IMR-90 (cell line): ENCODE results near the gene NEURL1B. TPM values are rescaled to one million over a fixed set of nuclear protein-coding genes. Genes with fewer than 3 reads are reported as not detected.

ENCODE experiments used
- ATAC-seq: fragments of 200-7000 bp; cut with Tn5 transposase; 2 replicates; pipeline ENCODE4 v1.9.1; 2020; ENCODE audit warnings: low read depth, mild to moderate bottlenecking, moderate library complexity
- BruUV-seq: library from RNA; stranded (reverse); fragments of 400-500 nt; replicated peaks from 2 replicates; lab custom pipeline; 2021; lab: Mats Ljungman, UMichigan
- CTCF ChIA-PET: fragments of 300-600 bp; formaldehyde crosslinking; extraction: SDS; loops from one replicate; lab custom pipeline; 2021; ENCODE audit warnings: antibody characterized with exemption; lab: Yijun Ruan, JAX
- POLR2A ChIA-PET: fragments of 300-600 bp; sonication (Branson Sonifier 250); formaldehyde crosslinking; loops from one replicate; lab custom pipeline; 2022; ENCODE audit warnings: antibody characterized with exemption; ENCODE audit not compliant: unreplicated experiment; lab: Charles Lee
- DNase-seq: peaks from one replicate; pipeline ENCODE4 v3.0.0; 2013
- H2AFZ ChIP-seq: replicated peaks from 2 replicates; pipeline ENCODE3; 2013; ENCODE audit warnings: low read length, mild to moderate bottlenecking; ENCODE audit not compliant: poor library complexity
- H2AK5ac ChIP-seq: 2 replicates; pipeline ENCODE4 v1.6.1; 2013; ENCODE audit warnings: low read depth, low read length, inconsistent platforms
- H2AK9ac ChIP-seq: replicated peaks from 2 replicates; pipeline ENCODE3; 2013; ENCODE audit warnings: mild to moderate bottlenecking, low read depth, low read length, moderate library complexity; ENCODE audit not compliant: poor library complexity
- H2BK120ac ChIP-seq: 2 replicates; pipeline ENCODE4 v1.6.1; 2013; ENCODE audit warnings: low read depth, low read length, inconsistent platforms
- H2BK15ac ChIP-seq: 3 replicates; pipeline ENCODE4 v1.6.1; 2013; ENCODE audit warnings: low read depth, low read length, inconsistent platforms
- H2BK20ac ChIP-seq: 2 replicates; pipeline ENCODE4 v1.6.1; 2013; ENCODE audit warnings: low read depth, mild to moderate bottlenecking, inconsistent platforms, low read length, moderate library complexity
- H2BK5ac ChIP-seq: 2 replicates; pipeline ENCODE4 v1.6.1; 2013; ENCODE audit warnings: mild to moderate bottlenecking, low read depth, low read length, inconsistent platforms; ENCODE audit not compliant: poor library complexity, severe bottlenecking
- H3K14ac ChIP-seq: replicated peaks from 2 replicates; pipeline ENCODE4 v1.6.1; 2013; ENCODE audit warnings: low read depth, low read length, inconsistent platforms
- H3K18ac ChIP-seq: 2 replicates; pipeline ENCODE4 v1.6.1; 2013; ENCODE audit warnings: low read depth, low read length, control low read depth
- H3K23ac ChIP-seq: 2 replicates; pipeline ENCODE4 v1.6.1; 2013; ENCODE audit warnings: low read depth, low read length, inconsistent platforms
- H3K27ac ChIP-seq: 2 replicates; pipeline ENCODE4 v1.5.1; 2013; ENCODE audit warnings: mild to moderate bottlenecking, control low read depth, low read length; ENCODE audit not compliant: insufficient read depth
- H3K27me3 ChIP-seq: 2 replicates; pipeline ENCODE4 v1.6.1; 2013; ENCODE audit warnings: low read length; ENCODE audit not compliant: control insufficient read depth, insufficient read depth
- H3K36me3 ChIP-seq: 2 replicates; pipeline ENCODE4 v1.6.1; 2013; ENCODE audit warnings: low read length, mixed read lengths; ENCODE audit not compliant: control insufficient read depth, insufficient read depth
- H3K4ac ChIP-seq: 2 replicates; pipeline ENCODE4 v1.6.1; 2013; ENCODE audit warnings: low read depth, low read length, inconsistent platforms
- H3K4me1 ChIP-seq: 2 replicates; pipeline ENCODE4 v1.6.1; 2013; ENCODE audit warnings: low read length, mixed read lengths; ENCODE audit not compliant: control insufficient read depth, insufficient read depth
- H3K4me2 ChIP-seq: 2 replicates; pipeline ENCODE4 v1.6.1; 2013; ENCODE audit warnings: low read depth, mild to moderate bottlenecking, control low read depth, low read length, moderate library complexity
- H3K4me3 ChIP-seq: 2 replicates; pipeline ENCODE4 v1.5.1; 2013; ENCODE audit warnings: low read depth, mild to moderate bottlenecking, control low read depth, low read length, moderate library complexity; ENCODE audit not compliant: insufficient read depth
- H3K56ac ChIP-seq: 2 replicates; pipeline ENCODE4 v1.6.1; 2013; ENCODE audit warnings: low read length, inconsistent platforms; ENCODE audit not compliant: insufficient read depth; ENCODE audit errors: extremely low read depth
- H3K79me1 ChIP-seq, 2 experiments: 2 replicates each; pipeline ENCODE4 v1.6.1; 2013; ENCODE audit warnings: low read length in 2 of 2, inconsistent platforms in 1 of 2, low read depth in 1 of 2
- H3K9ac ChIP-seq: 2 replicates; pipeline ENCODE4 v1.6.1; 2013; ENCODE audit warnings: low read depth, low read length, control low read depth
- H3K9me1 ChIP-seq: 2 replicates; pipeline ENCODE4 v1.6.1; 2013; ENCODE audit warnings: low read length, inconsistent platforms; ENCODE audit not compliant: insufficient read depth
- H3K9me3 ChIP-seq: 2 replicates; pipeline ENCODE4 v1.6.1; 2013; ENCODE audit warnings: low read length; ENCODE audit not compliant: control insufficient read depth, insufficient read depth
- H4K20me1 ChIP-seq: 2 replicates; pipeline ENCODE4 v1.6.1; 2013; ENCODE audit warnings: low read length, inconsistent platforms; ENCODE audit not compliant: insufficient read depth
- H4K5ac ChIP-seq: 2 replicates; pipeline ENCODE4 v1.6.1; 2013; ENCODE audit warnings: mild to moderate bottlenecking, low read depth, low read length, control low read depth
- H4K8ac ChIP-seq, 2 experiments: 2 replicates each; pipeline ENCODE4 v1.6.1; 2013; ENCODE audit warnings: low read depth in 2 of 2, low read length in 2 of 2, control low read depth in 1 of 2, inconsistent platforms in 1 of 2
- H4K91ac ChIP-seq: 2 replicates; pipeline ENCODE4 v1.6.1; 2013; ENCODE audit warnings: low read depth, low read length, inconsistent platforms; ENCODE audit not compliant: insufficient read depth
- BHLHE40 ChIP-seq: fragments of 150-350 bp; IDR thresholded peaks from 2 replicates; pipeline ENCODE4 v1.6.1; 2016; ENCODE audit warnings: mild to moderate bottlenecking, low read depth, low read length
- CEBPB ChIP-seq: IDR thresholded peaks from 2 replicates; pipeline ENCODE4 v1.6.1; 2012; ENCODE audit warnings: low read depth, low read length, improper control_type of control experiment
- FOS ChIP-seq: fragments of 150-350 bp; IDR thresholded peaks from 2 replicates; pipeline ENCODE4 v1.6.1; 2016; ENCODE audit warnings: low read depth, low read length
- MAFK ChIP-seq: IDR thresholded peaks from 2 replicates; pipeline ENCODE4 v1.6.1; 2012; ENCODE audit warnings: low read depth, low read length, improper control_type of control experiment
- MAZ ChIP-seq: IDR thresholded peaks from 2 replicates; pipeline ENCODE4 v1.6.1; 2012; ENCODE audit warnings: low read depth, mild to moderate bottlenecking, low read length, improper control_type of control experiment, moderate library complexity, borderline replicate concordance
- MXI1 ChIP-seq: IDR thresholded peaks from 2 replicates; pipeline ENCODE4 v1.6.1; 2012; ENCODE audit warnings: low read depth, mild to moderate bottlenecking, low read length, moderate library complexity, borderline replicate concordance
- POLR2A ChIP-seq: IDR thresholded peaks from 2 replicates; pipeline ENCODE4 v1.6.1; 2012; ENCODE audit warnings: mild to moderate bottlenecking, low read depth, low read length
- RAD21 ChIP-seq: IDR thresholded peaks from 2 replicates; pipeline ENCODE4 v1.6.1; 2012; ENCODE audit warnings: low read length, improper control_type of control experiment
- RCOR1 ChIP-seq: IDR thresholded peaks from 2 replicates; pipeline ENCODE4 v1.6.1; 2012; ENCODE audit warnings: mild to moderate bottlenecking, low read length, improper control_type of control experiment; ENCODE audit not compliant: insufficient replicate concordance
- RFX5 ChIP-seq: IDR thresholded peaks from 2 replicates; pipeline ENCODE4 v1.8.0; 2012; ENCODE audit warnings: low read depth, mild to moderate bottlenecking, low read length, moderate library complexity
- SMC3 ChIP-seq: fragments of 150-350 bp; IDR thresholded peaks from 2 replicates; pipeline ENCODE4 v1.6.1; 2016; ENCODE audit warnings: low read depth, mild to moderate bottlenecking, antibody characterized with exemption, low read length, moderate library complexity
- USF2 ChIP-seq: fragments of 150-350 bp; IDR thresholded peaks from 2 replicates; pipeline ENCODE4 v1.6.1; 2017; ENCODE audit warnings: mild to moderate bottlenecking, antibody characterized with exemption, low read length, low read depth
- WGBS, 2 experiments: methylation state at CpG; one replicate each; pipeline versions ENCODE4 v1.1.5 to v1.1.7; 2013; ENCODE audit warnings: missing lambda C conversion rate in 2 of 2; ENCODE audit not compliant: insufficient read length in 1 of 2; ENCODE audit errors: extremely low coverage in 2 of 2; 5-methylcytosine and 5-hydroxymethylcytosine counted together
- dilution Hi-C: fragments of 300-500 bp; cut with HindIII; formaldehyde crosslinking; loops from one replicate; pipeline ENCODE4 v1.14.3; 2018; ENCODE audit warnings: low sequenced_read_pairs; ENCODE audit not compliant: unreplicated experiment
- in situ Hi-C: fragments of 300-500 bp; cut with MboI; formaldehyde crosslinking; loops from 3 replicates; pipeline ENCODE4 v1.14.3; 2019; ENCODE audit warnings: low sequenced_read_pairs, inconsistent platforms, mixed read lengths
- intact Hi-C: fragments of 100-400 bp; cut with micrococcal nuclease; formaldehyde crosslinking; loops from 2 replicates; pipeline ENCODE4 v1.10.0; 2022
- polyA plus RNA-seq, 3 experiments: library from polyadenylated mRNA; depleted of rRNA; stranded (reverse); fragments of >200 nt; gene quantifications; 2 replicates each; pipeline ENCODE4 v1.2.3, GENCODE V29; 2012; ENCODE audit warnings: low replicate concordance in 1 of 3
- total RNA-seq: library from RNA; depleted of rRNA; stranded (reverse); fragments of >200 nt; gene quantifications from 2 replicates; pipeline ENCODE4 v1.2.3, GENCODE V29; 2012
- TF ChIP-seq, protein P1 (sequence below): fragments of 150-350 bp; IDR thresholded peaks from 2 replicates; pipeline ENCODE4 v1.6.1; 2016; ENCODE audit warnings: low read depth, mild to moderate bottlenecking, low read length, moderate library complexity, borderline replicate concordance
- TF ChIP-seq, protein P2 (sequence below): conservative IDR thresholded peaks from 2 replicates; pipeline ENCODE4 v1.5.1; 2012; ENCODE audit warnings: mild to moderate bottlenecking, low read depth, low read length, improper control_type of control experiment

NEURL1B gene
- total and polyA plus RNA-seq, 2 of the 4 experiments (the other 2 are of a cell fraction): 1.8 to 2.8 TPM

DNA sequence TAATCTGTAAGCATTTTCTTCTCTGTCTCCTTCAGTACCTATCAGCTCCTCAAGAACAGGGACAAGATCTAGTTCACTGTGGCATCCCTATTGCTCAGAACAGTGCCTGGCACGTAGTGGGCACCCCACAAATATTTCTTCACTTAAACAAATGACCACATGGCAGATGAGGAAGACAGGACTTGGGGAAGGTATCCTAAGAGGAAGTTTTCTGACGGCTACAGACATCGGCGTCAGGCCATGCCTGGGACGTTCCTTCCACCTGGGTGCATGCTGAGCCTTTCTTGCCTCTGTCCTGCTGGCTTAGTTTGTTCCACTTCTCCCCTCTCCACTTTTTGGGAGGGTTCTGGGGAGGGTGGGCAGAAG is 60.2 kb downstream of the NEURL1B start (continued):
- TF ChIP-seq MAZ (no peak), CEBPB (no peak), RAD21 (no peak), MAFK (no peak)

DNA sequence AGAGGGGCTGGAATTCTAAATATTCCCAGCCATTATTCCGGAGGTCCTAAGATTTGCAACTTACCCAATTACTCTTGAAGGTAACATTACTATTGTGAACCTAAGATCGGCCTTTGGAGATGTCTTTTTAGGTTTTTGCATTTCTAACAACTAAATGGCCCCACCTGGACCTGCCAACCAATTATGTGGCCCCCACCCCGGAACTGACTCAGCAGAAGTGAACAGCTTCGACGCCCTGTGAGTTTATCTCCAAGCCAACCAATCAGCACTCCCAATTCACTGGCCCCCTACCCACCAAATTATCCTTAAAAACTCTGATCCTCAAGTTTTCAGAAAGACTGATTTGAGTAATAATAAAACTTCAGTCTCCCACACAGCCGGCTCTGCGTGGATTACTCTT is 62.9 kb downstream of the NEURL1B start:
- Histone ChIP-seq H3K79me1 (no peaks in the 10 kb centered on the region), H4K20me1 (no peaks in the 10 kb centered on the region), H3K4ac (no peak overlapping the region), H2AK9ac (no peak overlapping the region), H3K9ac (no peak overlapping the region), H4K8ac (no peak overlapping the region), H4K91ac (no peak overlapping the region), H3K14ac (no peak overlapping the region), H3K9me3 (no peaks in the 10 kb centered on the region), H3K36me3 (no peaks in the 10 kb centered on the region), H2BK5ac (no peak overlapping the region), H3K9me1 (peaks cover 4% of the 10 kb centered on the region; the same call in 1 of the 2 replicates), H3K4me2 (no peak overlapping the region), H2BK15ac (no peak overlapping the region), H2BK20ac (no peak overlapping the region), H2BK120ac (no peak overlapping the region), H4K5ac (no peak overlapping the region), H3K27ac (no peak overlapping the region), H3K4me3 (no peak overlapping the region), H3K56ac (no peak overlapping the region), H3K4me1 (peaks cover 4% of the 10 kb centered on the region), H3K23ac (no peak overlapping the region), H2AK5ac (no peak overlapping the region), H3K27me3 (peaks cover 36% of the 10 kb centered on the region), H2AFZ (no peak overlapping the region), H3K18ac (no peak overlapping the region)
- ChIA-PET CTCF (no interaction called here), POLR2A (no interaction called here)
- intact Hi-C loops (loop anchor here (10.0 kb wide), 1 partner anchor 911 kb away; the partner anchor contains the start of gene BOD1), dilution Hi-C loops (no loop called here), in situ Hi-C loops (loop anchor here (10.0 to 25.0 kb wide), 3 partner anchors 441 to 883 kb away; partner anchors contain the start of gene BNIP1)
- BruUV-seq: no TSS peak
- no peak for DNase-seq
- ATAC-seq: no peak
- 90% methylated on average over 3 of the region's 7 CpGs; no CpG with 5 or more reads in 1 of the 2 experiments for WGBS, 2 experiments
- TF ChIP-seq SMC3 (no peak), FOS (no peak), USF2 (no peak), RFX5 (no peak), MAFK (no peak), POLR2A (no peak), RAD21 (no peak), MXI1 (no peak), RCOR1 (no peak), CEBPB (no peak), BHLHE40 (no peak), MAZ (no peak)
- TF ChIP-seq, protein P1, sequence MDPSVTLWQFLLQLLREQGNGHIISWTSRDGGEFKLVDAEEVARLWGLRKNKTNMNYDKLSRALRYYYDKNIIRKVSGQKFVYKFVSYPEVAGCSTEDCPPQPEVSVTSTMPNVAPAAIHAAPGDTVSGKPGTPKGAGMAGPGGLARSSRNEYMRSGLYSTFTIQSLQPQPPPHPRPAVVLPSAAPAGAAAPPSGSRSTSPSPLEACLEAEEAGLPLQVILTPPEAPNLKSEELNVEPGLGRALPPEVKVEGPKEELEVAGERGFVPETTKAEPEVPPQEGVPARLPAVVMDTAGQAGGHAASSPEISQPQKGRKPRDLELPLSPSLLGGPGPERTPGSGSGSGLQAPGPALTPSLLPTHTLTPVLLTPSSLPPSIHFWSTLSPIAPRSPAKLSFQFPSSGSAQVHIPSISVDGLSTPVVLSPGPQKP: no peak
- TF ChIP-seq, protein P2, sequence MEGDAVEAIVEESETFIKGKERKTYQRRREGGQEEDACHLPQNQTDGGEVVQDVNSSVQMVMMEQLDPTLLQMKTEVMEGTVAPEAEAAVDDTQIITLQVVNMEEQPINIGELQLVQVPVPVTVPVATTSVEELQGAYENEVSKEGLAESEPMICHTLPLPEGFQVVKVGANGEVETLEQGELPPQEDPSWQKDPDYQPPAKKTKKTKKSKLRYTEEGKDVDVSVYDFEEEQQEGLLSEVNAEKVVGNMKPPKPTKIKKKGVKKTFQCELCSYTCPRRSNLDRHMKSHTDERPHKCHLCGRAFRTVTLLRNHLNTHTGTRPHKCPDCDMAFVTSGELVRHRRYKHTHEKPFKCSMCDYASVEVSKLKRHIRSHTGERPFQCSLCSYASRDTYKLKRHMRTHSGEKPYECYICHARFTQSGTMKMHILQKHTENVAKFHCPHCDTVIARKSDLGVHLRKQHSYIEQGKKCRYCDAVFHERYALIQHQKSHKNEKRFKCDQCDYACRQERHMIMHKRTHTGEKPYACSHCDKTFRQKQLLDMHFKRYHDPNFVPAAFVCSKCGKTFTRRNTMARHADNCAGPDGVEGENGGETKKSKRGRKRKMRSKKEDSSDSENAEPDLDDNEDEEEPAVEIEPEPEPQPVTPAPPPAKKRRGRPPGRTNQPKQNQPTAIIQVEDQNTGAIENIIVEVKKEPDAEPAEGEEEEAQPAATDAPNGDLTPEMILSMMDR: no peak
